ENCODE measurements around the gene C22orf15.

Gene C22orf15

GRCh38 chr22:23789638-23790037 lies 26.8 kb downstream of the C22orf15 start:
- Histone ChIP-seq H3K9me3 (ENCODE audit: insufficient read depth, low read length) (no peaks in the 10 kb centered on the region), H2AFZ (ENCODE audit: low read depth, low read length) (no peak overlapping the region), H3K27ac (ENCODE audit: low read length) (peak overlapping the region; percentile 32), H3K27me3 (ENCODE audit: low read depth, low read length) (no peaks in the 10 kb centered on the region), H3K9ac (ENCODE audit: low read length) (no peak overlapping the region), H3K79me2 (ENCODE audit: low read length) (peaks cover 62% of the 10 kb centered on the region), H3K36me3 (replicated peaks; ENCODE audit: low read depth, low read length) (peaks cover 33% of the 10 kb centered on the region), H3K4me3 (ENCODE audit: low read length) (no peak overlapping the region), H4K20me1 (ENCODE audit: insufficient read depth, low read length) (peaks cover 44% of the 10 kb centered on the region), H3K4me2 (ENCODE audit: low read length) (peak overlapping the region; percentile 32), H3K4me1 (ENCODE audit: low read length) (peaks cover 44% of the 10 kb centered on the region)
- TF ChIP-seq CTCF (IDR thresholded peaks at IDR 0.05; ENCODE audit: low read depth, low read length), result peak; percentile 24; the same call in 1 of the 2 replicates
- no peak for TF ChIP-seq EZH2phosphoT487 (IDR thresholded peaks at IDR 0.05; ENCODE audit: low read depth)

- H4K20me1 ChIP-seq (ENCODE audit: insufficient read depth, low read length), result peaks cover 44% of the 10 kb centered on the region
- H3K4me2 ChIP-seq (ENCODE audit: low read length), result peak overlapping the region; percentile 44
- peaks cover 62% of the 10 kb centered on the region for H3K79me2 ChIP-seq (ENCODE audit: low read length)
- no peaks in the 10 kb centered on the region for H3K27me3 ChIP-seq (ENCODE audit: low read depth, low read length)
- H3K9ac ChIP-seq (ENCODE audit: low read length), result 0 out of 2 replicates have a peak overlapping the region, but pooled peaks have one; percentile 7
- H3K36me3 ChIP-seq (replicated peaks; ENCODE audit: low read depth, low read length), result peaks cover 40% of the 10 kb centered on the region
- H3K4me3 ChIP-seq (ENCODE audit: low read length), result no peak overlapping the region
- peak overlapping the region; percentile 41 for H3K27ac ChIP-seq (ENCODE audit: low read length)
- H2AFZ ChIP-seq (ENCODE audit: low read depth, low read length), result no peak overlapping the region
- TF ChIP-seq EZH2phosphoT487 (IDR thresholded peaks at IDR 0.05; ENCODE audit: low read depth) (no peak), CTCF (IDR thresholded peaks at IDR 0.05; ENCODE audit: low read depth, low read length) (no peak)
- H3K4me1 ChIP-seq (ENCODE audit: low read length), result peaks cover 43% of the 10 kb centered on the region
- H3K9me3 ChIP-seq (ENCODE audit: insufficient read depth, low read length), result no peaks in the 10 kb centered on the region
Observed at GRCh38 chr22:23790819-23791737, 28.3 kb downstream of the C22orf15 start.

- peaks cover 38% of the 10 kb centered on the region for H3K4me1 ChIP-seq (ENCODE audit: low read length)
- H3K27ac ChIP-seq (ENCODE audit: low read length), result no peak overlapping the region
- no peak overlapping the region for H3K9ac ChIP-seq (ENCODE audit: low read length)
Observed at GRCh38 chr22:23791738-23792645, 29.2 kb downstream of the C22orf15 start.

More at GRCh38 chr22:23791738-23792645, 29.2 kb downstream of the C22orf15 start:
- TF ChIP-seq CTCF (IDR thresholded peaks at IDR 0.05; ENCODE audit: low read depth, low read length) (no peak), EZH2phosphoT487 (IDR thresholded peaks at IDR 0.05; ENCODE audit: low read depth) (no peak)
- Histone ChIP-seq H3K36me3 (replicated peaks; ENCODE audit: low read depth, low read length) (peaks cover 43% of the 10 kb centered on the region), H2AFZ (ENCODE audit: low read depth, low read length) (no peak overlapping the region), H3K27me3 (ENCODE audit: low read depth, low read length) (no peaks in the 10 kb centered on the region), H3K79me2 (ENCODE audit: low read length) (peaks cover 62% of the 10 kb centered on the region), H3K4me2 (ENCODE audit: low read length) (no peak overlapping the region), H3K9me3 (ENCODE audit: insufficient read depth, low read length) (no peaks in the 10 kb centered on the region), H3K4me3 (ENCODE audit: low read length) (no peak overlapping the region), H4K20me1 (ENCODE audit: insufficient read depth, low read length) (peaks cover 44% of the 10 kb centered on the region)

Measured in OCI-LY3 (cell line).